Naive B cell (primary cell): Measurements from ENCODE around the gene PHACTR3. TPM values are rescaled to one million over a fixed set of nuclear protein-coding genes. Genes with fewer than 3 reads are reported as not detected.
"Not testable (repeated sequence)": the region's sequence is repeated elsewhere in the genome, so short reads cannot be mapped to it uniquely, and the experiment has no call there.

Source experiments
- ATAC-seq, 2 donors: fragments of 150-1000 bp; cut with Tn5 transposase; 2 replicates each; pipeline ENCODE4 v1.10.0; 2021; ENCODE audit warnings: low read depth in 2 of 2, mild to moderate bottlenecking in 2 of 2, moderate library complexity in 2 of 2
- DNase-seq: peaks from one replicate; pipeline ENCODE4 v3.0.0; 2022
- H3K27ac Mint-ChIP-seq, 6 donors: one replicate each; pipeline ENCODE4 v1.8.0; 2020 to 2022; ENCODE audit warnings: mild to moderate bottlenecking in 6 of 6, mixed read lengths in 6 of 6, moderate library complexity in 5 of 6, inconsistent platforms in 2 of 6
- H3K27me3 Mint-ChIP-seq, 3 donors: one replicate each; pipeline ENCODE4 v1.8.0; 2021 to 2022; ENCODE audit warnings: mixed read lengths in 3 of 3, mild to moderate bottlenecking in 1 of 3
- H3K36me3 Mint-ChIP-seq, 2 donors: one replicate each; pipeline ENCODE4 v1.8.0; 2020 to 2022; ENCODE audit warnings: mixed read lengths in 2 of 2, inconsistent platforms in 1 of 2, mild to moderate bottlenecking in 1 of 2
- H3K4me1 Mint-ChIP-seq, 3 donors: one replicate each; pipeline ENCODE4 v1.8.0; 2020 to 2022; ENCODE audit warnings: mixed read lengths in 3 of 3, inconsistent platforms in 1 of 3, mild to moderate bottlenecking in 1 of 3, moderate library complexity in 1 of 3
- H3K4me3 Mint-ChIP-seq, 8 donors: one replicate each; pipeline ENCODE4 v1.8.0; 2020 to 2022; ENCODE audit warnings: mild to moderate bottlenecking in 8 of 8, mixed read lengths in 8 of 8, moderate library complexity in 8 of 8, inconsistent platforms in 2 of 8
- H3K9me3 Mint-ChIP-seq, 7 donors: one replicate each; pipeline ENCODE4 v1.8.0; 2020 to 2022; ENCODE audit warnings: mixed read lengths in 7 of 7, mild to moderate bottlenecking in 5 of 7, inconsistent platforms in 2 of 7, moderate library complexity in 1 of 7
- polyA plus RNA-seq, 6 donors: library from polyadenylated mRNA; unstranded; fragments of 300-500 nt; fragmentation: Illumina TruSeq; gene quantifications; one replicate each; pipeline ENCODE4 v1.2.3, GENCODE V29; 2021; ENCODE audit warnings: low read depth in 6 of 6

Gene PHACTR3
- polyA plus RNA-seq, 6 donors from 2014 or later, result not detected

DNA sequence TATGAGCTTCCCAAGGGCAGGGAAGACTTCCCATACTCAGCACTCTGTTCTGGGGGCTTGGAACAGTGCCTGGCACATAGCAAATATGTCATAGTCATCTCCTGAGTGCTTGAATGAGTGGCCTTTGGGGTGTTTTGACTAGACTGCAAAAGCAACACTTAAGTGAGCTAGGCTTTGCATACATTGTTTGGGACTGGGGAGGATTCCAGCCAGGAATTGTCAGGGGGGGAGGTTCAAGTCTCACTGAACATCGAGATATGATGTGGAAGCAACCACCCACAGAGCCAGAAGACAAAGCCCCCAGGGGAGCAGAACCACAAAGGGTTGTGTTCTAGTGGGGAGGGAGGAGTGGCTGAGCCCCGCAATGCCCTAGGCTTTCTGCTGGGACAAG, 230.7 kb downstream of the PHACTR3 start:
- Mint-ChIP-seq H3K27ac (no peak overlapping the region), H3K27me3 (peaks cover 37 to 52% (median 45%) of the 10 kb centered on the region in 3 donors), H3K4me1 (peaks cover 0 to 8% (median 7%) of the 10 kb centered on the region in 3 donors), H3K4me3 (peak overlapping the region in 1 of 8 donors; percentile 7), H3K9me3 (peaks cover 0 to 3% (median 0%) of the 10 kb centered on the region in 7 donors), H3K36me3 (peaks cover 0 to 3% of the 10 kb centered on the region in 2 donors)
- no peak for DNase-seq
- ATAC-seq, result no peak

DNA sequence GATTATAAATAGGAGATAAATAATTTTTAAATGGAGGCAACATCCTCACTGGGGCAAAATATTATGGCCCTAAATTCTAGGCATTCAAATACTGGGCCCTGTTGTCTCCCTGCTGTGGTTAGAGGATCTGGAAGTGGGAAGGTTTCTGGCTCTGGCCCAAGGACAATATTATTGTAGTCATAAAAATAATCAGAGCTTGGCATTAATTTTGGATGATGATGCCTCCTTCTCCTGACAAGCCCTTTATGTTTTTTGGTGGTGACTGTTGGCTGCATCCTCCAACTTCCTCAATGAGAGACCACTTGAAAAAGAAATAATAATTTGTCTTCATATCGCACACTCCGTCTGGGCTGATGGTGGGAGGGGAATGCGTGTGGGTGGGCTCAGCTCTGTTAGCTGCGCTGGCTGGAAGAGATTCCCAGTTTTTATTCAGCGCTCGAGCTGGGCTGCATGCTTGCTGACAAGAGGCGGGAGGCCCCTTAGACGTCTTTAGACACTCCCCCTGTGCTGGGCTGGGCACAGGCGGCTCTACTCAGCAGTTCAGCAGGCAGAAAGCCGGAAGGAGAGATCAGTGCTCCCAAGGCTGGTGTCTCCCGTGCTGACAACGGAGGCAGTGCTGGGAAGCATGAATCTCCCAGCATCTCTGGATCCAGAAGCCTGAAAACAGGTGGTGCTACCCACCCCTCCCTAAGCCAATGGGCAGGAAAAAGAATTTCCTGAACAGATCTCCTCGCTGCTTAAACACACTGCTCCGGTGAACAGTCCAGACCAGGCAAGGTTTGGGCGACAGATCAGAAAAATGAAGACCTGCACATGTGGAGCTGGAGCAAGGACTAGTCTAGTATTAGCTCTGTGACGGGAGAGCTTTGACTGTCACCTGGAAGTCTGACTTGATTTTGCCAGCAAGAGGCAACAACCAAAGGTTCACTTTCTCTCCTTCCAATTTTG, 231.4 kb downstream of the PHACTR3 start:
- no peaks in the 10 kb centered on the region for H3K9me3 Mint-ChIP-seq
- DNase-seq (no peak), ATAC-seq (no peak)
- no peak overlapping the region for H3K27ac Mint-ChIP-seq
- no peak overlapping the region for H3K4me3 Mint-ChIP-seq
- peaks cover 34 to 47% (median 45%) of the 10 kb centered on the region in 3 donors for H3K27me3 Mint-ChIP-seq
- peaks cover 0 to 8% (median 7%) of the 10 kb centered on the region in 3 donors for H3K4me1 Mint-ChIP-seq
- H3K36me3 Mint-ChIP-seq, result no peaks in the 10 kb centered on the region

GRCh38 chr20:59836767-59837166, 232.4 kb downstream of the PHACTR3 start:
- H3K27ac Mint-ChIP-seq, result no peak overlapping the region
- H3K27me3 Mint-ChIP-seq, result peaks cover 37 to 55% (median 52%) of the 10 kb centered on the region in 3 donors
- H3K4me1 Mint-ChIP-seq, result peaks cover 0 to 8% (median 7%) of the 10 kb centered on the region in 3 donors
- H3K36me3 Mint-ChIP-seq, result no peaks in the 10 kb centered on the region
- ATAC-seq (no peak), DNase-seq (no peak)
- H3K9me3 Mint-ChIP-seq, result no peaks in the 10 kb centered on the region
- no peak overlapping the region for H3K4me3 Mint-ChIP-seq

DNA sequence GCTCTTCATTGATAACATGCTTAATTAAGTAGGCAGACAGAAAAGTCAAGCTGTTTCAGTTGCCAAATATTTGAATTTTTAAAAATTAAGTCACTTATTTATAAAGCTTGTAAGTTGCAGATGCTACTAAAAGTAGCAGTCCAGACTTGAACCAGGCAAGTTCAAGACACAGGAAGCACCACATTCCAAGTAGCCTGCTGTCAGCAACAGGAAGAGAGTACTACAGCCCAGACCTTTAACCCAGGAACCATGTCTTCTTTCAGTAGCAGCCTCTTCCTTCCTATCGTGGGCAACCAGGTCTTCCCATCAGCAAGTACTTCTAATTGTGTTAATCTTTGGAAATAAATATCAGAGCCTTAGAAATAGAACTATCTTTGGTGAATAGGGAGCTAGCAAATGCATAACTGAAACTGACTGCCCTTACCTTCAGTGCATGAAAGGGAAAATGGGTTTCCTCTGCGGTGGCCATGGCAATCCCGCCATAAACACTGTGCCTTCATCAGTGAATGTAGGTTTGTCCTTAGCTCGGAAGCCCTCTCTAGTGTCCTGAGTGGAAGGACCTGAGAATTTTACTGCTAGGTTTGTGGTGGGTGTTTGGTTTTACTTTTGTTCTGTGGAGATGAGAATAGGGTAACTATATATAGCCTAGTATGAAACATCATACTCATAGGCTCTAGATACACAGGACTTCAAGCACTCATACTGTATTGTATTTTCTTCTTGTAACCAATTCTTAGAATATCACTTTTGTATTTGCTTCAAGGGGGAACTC, 233.5 kb downstream of the PHACTR3 start:
- Mint-ChIP-seq H3K27ac (no peak overlapping the region), H3K4me1 (peaks cover 0 to 8% (median 7%) of the 10 kb centered on the region in 3 donors), H3K9me3 (no peaks in the 10 kb centered on the region), H3K36me3 (no peaks in the 10 kb centered on the region), H3K27me3 (peaks cover 41 to 65% (median 63%) of the 10 kb centered on the region in 3 donors), H3K4me3 (no peak overlapping the region)
- ATAC-seq (no peak), DNase-seq (no peak)

DNA sequence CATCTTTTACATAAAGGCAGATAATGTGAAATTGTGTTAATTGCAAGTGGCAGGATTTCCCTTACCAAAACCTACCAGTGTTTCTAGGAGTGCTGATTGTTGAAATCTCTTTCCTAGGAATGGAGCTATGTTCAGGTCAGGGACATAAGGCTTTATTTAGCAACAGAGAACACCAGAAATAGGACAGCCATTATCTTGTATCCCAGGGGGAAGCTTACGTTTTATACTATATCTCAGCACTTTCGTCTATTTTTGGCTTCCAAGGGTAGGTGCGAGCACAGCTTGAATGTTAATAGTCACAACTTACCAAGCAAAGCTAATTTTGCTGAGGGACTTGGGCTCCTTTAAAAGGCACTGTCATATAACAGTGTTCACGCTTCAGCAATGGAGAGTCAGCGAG, 235.1 kb downstream of the PHACTR3 start:
- DNase-seq (no peak), ATAC-seq (no peak)
- Mint-ChIP-seq H3K27ac (no peak overlapping the region), H3K27me3 (peaks cover 36 to 66% (median 63%) of the 10 kb centered on the region in 3 donors), H3K4me3 (no peak overlapping the region), H3K4me1 (peaks cover 0 to 8% (median 7%) of the 10 kb centered on the region in 3 donors), H3K36me3 (no peaks in the 10 kb centered on the region), H3K9me3 (no peaks in the 10 kb centered on the region)

- Mint-ChIP-seq H3K36me3 (no peaks in the 10 kb centered on the region), H3K9me3 (no peaks in the 10 kb centered on the region), H3K27ac (no peak overlapping the region), H3K27me3 (peaks cover 15 to 32% (median 32%) of the 10 kb centered on the region in 3 donors), H3K4me3 (no peak overlapping the region), H3K4me1 (no peaks in the 10 kb centered on the region)
- DNase-seq, result no peak
- ATAC-seq, result no peak
Measured at GRCh38 chr20:59845472-59845871, 241.1 kb downstream of the PHACTR3 start.

DNA sequence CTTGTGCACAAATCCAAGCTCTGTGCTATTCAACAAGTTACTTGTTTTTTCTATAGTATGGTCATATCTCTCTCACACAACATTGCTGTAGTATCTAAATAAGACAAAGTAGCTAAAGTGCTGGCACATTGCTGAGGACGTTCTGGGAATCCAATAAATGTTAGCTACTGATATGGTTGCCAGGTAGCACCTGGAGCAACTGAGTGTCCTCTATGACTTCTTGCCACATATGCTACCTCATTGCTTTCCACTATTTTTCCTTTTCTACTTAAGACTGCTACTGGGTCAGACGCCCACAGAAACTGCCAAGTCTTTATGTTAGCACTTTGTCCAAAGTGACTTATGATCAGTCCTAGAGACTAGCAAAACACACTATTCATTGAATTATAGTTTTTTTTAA, 243.8 kb downstream of the PHACTR3 start:
- Mint-ChIP-seq H3K36me3 (no peaks in the 10 kb centered on the region), H3K9me3 (no peaks in the 10 kb centered on the region), H3K4me3 (no peak overlapping the region), H3K27me3 (peaks cover 5 to 10% (median 10%) of the 10 kb centered on the region in 3 donors), H3K27ac (no peak overlapping the region), H3K4me1 (no peaks in the 10 kb centered on the region)
- no peak for ATAC-seq
- DNase-seq, result no peak

- Mint-ChIP-seq H3K27me3 (peaks cover 0 to 8% (median 0%) of the 10 kb centered on the region in 3 donors), H3K27ac (no peak overlapping the region), H3K4me3 (no peak overlapping the region), H3K4me1 (no peaks in the 10 kb centered on the region), H3K9me3 (peaks cover 0 to 5% (median 0%) of the 10 kb centered on the region in 7 donors), H3K36me3 (no peaks in the 10 kb centered on the region)
- DNase-seq, result no peak
- ATAC-seq, result no peak
Measured at GRCh38 chr20:59850018-59850641, 245.8 kb downstream of the PHACTR3 start.

- not testable (repeated sequence) for H3K27ac Mint-ChIP-seq, H3K4me1 Mint-ChIP-seq, H3K36me3 Mint-ChIP-seq, DNase-seq, ATAC-seq, H3K4me3 Mint-ChIP-seq
- peaks cover 4 to 16% (median 9%) of the 10 kb centered on the region in 7 donors for H3K9me3 Mint-ChIP-seq
- peaks cover 2 to 13% (median 3%) of the 10 kb centered on the region in 3 donors for H3K27me3 Mint-ChIP-seq
Measured at GRCh38 chr20:59856526-59856925, 252.2 kb downstream of the PHACTR3 start.

DNA sequence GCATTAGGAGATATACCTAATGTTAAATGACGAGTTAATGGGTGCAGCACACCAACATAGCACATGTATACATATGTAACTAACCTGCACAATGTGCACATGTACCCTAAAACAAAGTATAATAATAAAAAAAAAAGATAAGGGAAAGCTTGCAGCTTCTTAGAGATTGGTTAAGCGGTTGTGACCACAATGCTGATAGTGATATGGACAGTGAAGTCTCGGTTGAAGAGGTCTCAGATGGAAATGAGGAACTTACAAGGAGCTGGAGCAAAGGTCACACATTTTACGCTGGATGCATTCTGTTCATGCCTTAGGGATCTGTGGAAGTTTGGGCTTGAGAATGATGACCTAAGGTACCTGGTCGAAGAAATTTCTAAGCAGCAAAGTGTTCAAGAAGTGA, 252.6 kb downstream of the PHACTR3 start:
- peaks cover 6 to 17% (median 7%) of the 10 kb centered on the region in 3 donors for H3K27me3 Mint-ChIP-seq
- H3K36me3 Mint-ChIP-seq, result peaks cover 7 to 12% of the 10 kb centered on the region in 2 donors
- not testable (repeated sequence) for DNase-seq, H3K4me1 Mint-ChIP-seq, H3K27ac Mint-ChIP-seq, H3K4me3 Mint-ChIP-seq, ATAC-seq
- H3K9me3 Mint-ChIP-seq, result peaks cover 4 to 16% (median 9%) of the 10 kb centered on the region in 7 donors

DNA sequence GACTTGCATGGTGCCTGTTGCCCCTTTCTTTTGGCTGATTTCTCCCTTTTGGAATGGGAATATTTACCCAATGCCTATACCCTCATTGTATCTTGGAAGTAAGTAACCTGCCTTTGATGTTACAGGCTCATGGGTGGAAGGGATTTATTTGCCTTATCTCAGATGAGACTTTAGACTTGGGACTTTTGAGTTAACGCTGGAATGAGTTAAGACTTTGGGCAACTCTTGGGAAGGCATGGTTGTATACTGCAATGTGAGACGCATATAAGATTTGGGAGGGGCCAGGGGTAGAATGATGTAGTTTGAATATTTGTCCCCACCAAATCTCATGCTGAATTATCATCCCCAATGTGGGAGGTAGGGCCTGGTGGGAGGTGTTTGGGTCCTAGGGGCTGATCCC, 253.6 kb downstream of the PHACTR3 start:
- Mint-ChIP-seq H3K27me3 (peaks cover 12 to 27% (median 16%) of the 10 kb centered on the region in 3 donors), H3K36me3 (peaks cover 7 to 12% of the 10 kb centered on the region in 2 donors), H3K4me3 (no peak overlapping the region), H3K27ac (no peak overlapping the region), H3K4me1 (no peaks in the 10 kb centered on the region), H3K9me3 (peaks cover 4 to 16% (median 9%) of the 10 kb centered on the region in 7 donors)
- ATAC-seq (no peak), DNase-seq (no peak)

DNA sequence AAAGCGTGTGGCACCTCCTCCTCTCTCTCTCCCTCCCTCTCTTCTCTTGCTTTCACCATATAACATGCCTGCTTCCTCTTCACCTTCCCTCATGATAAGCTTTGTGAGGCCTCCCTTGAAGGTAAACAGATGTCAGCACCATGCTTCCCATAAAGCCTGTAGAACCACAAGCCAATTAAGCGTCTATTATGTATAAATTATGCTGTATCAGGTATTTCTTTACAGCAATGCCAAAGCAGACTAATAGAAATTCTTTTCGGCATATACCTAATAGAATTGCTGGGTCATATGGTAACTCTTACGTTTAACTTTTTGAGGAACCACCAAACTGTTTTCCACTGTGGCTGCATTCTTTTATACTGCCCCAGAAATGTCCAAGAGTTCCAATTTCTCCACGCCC, 254.1 kb downstream of the PHACTR3 start:
- H3K27me3 Mint-ChIP-seq, result peaks cover 14 to 29% (median 17%) of the 10 kb centered on the region in 3 donors
- H3K4me1 Mint-ChIP-seq, result no peaks in the 10 kb centered on the region
- DNase-seq, result no peak
- peaks cover 4 to 16% (median 9%) of the 10 kb centered on the region in 7 donors for H3K9me3 Mint-ChIP-seq
- peak overlapping the region in 1 of 6 donors; percentile 57 for H3K27ac Mint-ChIP-seq
- H3K4me3 Mint-ChIP-seq, result no peak overlapping the region
- H3K36me3 Mint-ChIP-seq, result peaks cover 7 to 12% of the 10 kb centered on the region in 2 donors
- no peak for ATAC-seq

DNA sequence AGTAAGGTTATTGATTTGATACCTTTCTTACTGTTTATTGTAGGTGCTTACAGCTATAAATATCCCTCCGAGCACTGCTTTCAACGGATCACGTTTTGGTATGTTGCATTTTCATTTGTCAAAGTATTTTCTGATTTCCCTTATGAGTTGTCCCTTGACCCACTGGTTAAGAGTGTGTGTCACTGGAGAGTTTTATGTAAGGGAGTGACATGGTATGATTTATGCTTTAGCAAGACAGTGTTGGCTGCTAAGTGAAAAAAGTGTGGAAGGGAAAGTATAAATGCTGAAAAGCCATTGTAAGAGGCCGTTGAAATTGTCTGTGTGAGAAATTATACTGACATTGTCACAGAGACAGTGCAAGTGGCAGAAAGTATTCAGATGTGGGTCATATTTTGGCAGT, 257.1 kb downstream of the PHACTR3 start:
- Mint-ChIP-seq H3K9me3 (peaks cover 0 to 16% (median 7%) of the 10 kb centered on the region in 7 donors), H3K4me1 (no peaks in the 10 kb centered on the region), H3K36me3 (peaks cover 7 to 12% of the 10 kb centered on the region in 2 donors), H3K27me3 (peaks cover 14 to 20% (median 17%) of the 10 kb centered on the region in 3 donors), H3K4me3 (no peak overlapping the region), H3K27ac (no peak overlapping the region)
- DNase-seq (no peak), ATAC-seq (no peak)
